ENCODE measurements around the gene SLC22A12.
"Not testable (repeated sequence)": the region's sequence is repeated elsewhere in the genome, so short reads cannot be mapped to it uniquely, and the experiment has no call there.

SLC22A12 gene

GRCh38 chr11:64590763-64591221 is at the start of gene SLC22A12:
Gene SLC22A12, plus strand, starts transcription at chr11:64591220. Its CDS starts 337 bp downstream, at chr11:64591557.
- DNase-seq (ENCODE audit: low read depth, low spot score) = no peak

- peak; percentile 33 for DNase-seq (ENCODE audit: low read depth, low spot score)
These were observed 48.6 kb upstream of the SLC22A12 start for GRCh38 chr11:64542172-64543125.

DNA sequence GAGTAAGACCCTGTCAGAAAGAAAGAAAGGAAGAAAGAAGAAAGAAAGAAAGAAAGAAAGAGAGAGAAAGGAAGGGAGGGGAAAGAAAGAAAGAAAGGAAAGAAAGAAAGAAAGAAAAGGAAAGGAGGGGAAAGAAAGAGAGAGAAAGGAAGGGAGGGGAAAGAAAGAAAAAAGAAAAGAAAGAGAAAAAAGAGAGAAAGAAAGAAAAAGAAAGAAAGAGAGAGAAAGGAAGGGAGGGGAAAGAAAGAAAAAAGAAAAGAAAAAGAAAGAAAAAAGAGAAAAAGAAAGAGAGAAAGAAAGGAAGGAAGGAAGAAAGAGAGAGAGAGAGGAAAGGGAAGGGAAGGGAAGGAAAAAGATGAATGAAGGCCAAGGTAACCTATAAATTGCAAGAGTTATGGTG is 47.2 kb upstream of the SLC22A12 start:
- DNase-seq (ENCODE audit: low read depth, low spot score) = no peak

DNA sequence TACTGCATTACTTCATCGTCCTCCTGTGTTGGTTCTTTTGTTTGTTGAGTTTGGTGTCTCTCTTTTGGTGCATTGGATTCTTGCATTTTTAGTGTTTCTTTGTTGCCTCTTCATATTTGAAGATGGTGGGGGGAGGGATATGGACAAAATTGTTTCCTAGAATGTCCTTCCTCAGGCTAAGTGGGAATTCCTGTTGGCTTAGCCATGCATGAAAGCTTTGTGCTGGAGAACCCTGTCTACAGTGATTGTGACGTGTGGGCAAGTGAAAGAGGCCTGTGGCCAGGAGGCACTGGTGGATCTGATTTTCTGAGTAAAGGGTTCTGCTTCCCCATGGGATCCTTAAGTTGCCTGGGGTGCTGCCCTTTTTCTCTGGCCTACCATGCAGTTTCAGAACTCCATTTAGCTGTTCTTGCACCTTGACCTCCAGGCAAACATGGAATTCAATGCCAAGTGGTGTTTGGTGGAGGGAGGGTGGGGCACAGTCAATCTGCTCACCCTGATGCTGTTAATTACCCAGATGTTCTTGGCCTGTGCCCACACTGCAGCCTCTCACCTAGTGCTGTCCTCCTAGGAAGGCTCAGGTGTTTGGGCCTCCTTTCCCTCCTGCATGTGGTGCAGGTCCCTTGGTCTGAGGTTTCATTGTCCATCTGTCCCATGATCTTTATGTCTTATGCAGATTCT is 46.3 kb upstream of the SLC22A12 start:
- no peak for DNase-seq (ENCODE audit: low read depth, low spot score)

GRCh38 chr11:64545619-64546018 is 45.4 kb upstream of the SLC22A12 start:
- DNase-seq (ENCODE audit: low read depth, low spot score) = no peak

- DNase-seq (ENCODE audit: low read depth, low spot score) = no peak
These were observed 44.8 kb upstream of the SLC22A12 start for GRCh38 chr11:64546176-64546575.

- DNase-seq (ENCODE audit: low read depth, low spot score) = no peak
These were observed 44.4 kb upstream of the SLC22A12 start for GRCh38 chr11:64546600-64546999.

DNA sequence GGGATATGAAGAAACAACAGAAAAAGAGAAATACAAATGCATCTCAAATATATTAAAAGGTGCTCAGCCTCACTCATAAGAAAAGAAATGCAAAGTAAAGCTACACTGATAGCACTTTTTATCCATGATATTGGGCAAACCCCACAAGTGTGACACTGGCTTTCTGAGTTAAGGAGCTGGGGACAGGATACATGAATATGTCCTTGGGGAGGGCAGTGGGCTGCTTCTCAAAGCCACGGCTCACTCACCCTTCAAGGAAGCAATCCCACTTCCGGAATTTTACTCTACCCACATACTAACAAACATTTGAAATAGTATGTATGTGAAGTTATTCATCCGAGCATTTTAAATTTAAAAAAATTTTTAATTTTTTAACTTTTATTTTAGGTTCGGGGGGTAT is 41.1 kb upstream of the SLC22A12 start:
- DNase-seq (ENCODE audit: low read depth, low spot score) = no peak

- peak; percentile 90 for DNase-seq (ENCODE audit: low read depth, low spot score)
These were observed 37.3 kb upstream of the SLC22A12 start for GRCh38 chr11:64553554-64554201.

DNA sequence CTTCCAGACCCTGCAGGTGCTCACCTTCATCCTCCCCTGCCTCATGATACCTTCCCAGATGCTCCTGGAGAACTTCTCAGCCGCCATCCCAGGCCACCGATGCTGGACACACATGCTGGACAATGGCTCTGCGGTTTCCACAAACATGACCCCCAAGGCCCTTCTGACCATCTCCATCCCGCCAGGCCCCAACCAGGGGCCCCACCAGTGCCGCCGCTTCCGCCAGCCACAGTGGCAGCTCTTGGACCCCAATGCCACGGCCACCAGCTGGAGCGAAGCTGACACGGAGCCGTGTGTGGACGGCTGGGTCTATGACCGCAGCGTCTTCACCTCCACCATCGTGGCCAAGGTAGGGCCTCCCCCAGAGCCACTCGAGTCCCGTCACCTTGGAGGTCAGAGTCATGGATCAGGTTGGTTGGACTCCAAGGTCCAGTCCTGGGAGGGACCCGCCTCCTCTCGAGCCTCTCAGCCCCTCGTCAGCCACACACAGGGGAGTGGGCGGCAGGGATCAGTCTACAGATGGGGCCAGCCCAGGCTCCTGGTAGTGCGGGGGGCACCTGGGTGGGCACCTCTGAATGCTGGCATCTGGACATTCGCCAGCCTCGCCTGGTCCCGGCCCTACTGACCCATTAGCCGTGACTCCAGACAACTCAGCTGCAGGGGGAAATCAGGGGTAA is 34.8 kb upstream of the SLC22A12 start:
- DNase-seq (ENCODE audit: low read depth, low spot score) = no peak

DNA sequence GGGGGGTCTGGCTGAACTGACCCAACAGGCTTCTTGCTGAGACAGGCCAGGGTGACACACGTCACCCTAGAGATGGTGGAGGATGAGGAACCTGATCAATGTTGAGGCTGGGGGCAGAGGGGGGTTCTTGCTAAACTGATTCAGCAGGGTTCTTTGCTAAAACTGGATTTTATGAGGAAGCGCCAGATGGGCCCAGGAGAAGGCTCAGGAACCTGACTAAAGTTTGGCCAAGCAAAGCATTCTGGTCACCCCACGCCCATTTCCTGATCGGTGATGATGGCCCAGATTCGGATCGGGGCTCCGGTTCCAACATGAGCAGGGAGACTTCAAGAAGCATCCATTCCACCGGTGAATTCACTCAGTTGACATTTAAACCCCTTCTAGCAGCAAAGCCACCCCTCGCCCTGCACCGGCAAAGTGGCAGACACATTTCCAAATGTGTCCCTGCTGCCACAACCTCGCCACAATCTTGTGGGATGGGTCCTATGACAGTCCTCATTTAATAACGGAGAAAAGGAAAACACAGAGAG is 34.2 kb upstream of the SLC22A12 start:
- DNase-seq (ENCODE audit: low read depth, low spot score) = no peak

GRCh38 chr11:64558065-64558745 is 32.8 kb upstream of the SLC22A12 start:
- peak; percentile 87 for DNase-seq (ENCODE audit: low read depth, low spot score)

- DNase-seq (ENCODE audit: low read depth, low spot score) = no peak
These were observed 32.2 kb upstream of the SLC22A12 start for GRCh38 chr11:64558869-64559268.

GRCh38 chr11:64559351-64560138 is 31.5 kb upstream of the SLC22A12 start:
- peak; percentile 22 for DNase-seq (ENCODE audit: low read depth, low spot score)

DNA sequence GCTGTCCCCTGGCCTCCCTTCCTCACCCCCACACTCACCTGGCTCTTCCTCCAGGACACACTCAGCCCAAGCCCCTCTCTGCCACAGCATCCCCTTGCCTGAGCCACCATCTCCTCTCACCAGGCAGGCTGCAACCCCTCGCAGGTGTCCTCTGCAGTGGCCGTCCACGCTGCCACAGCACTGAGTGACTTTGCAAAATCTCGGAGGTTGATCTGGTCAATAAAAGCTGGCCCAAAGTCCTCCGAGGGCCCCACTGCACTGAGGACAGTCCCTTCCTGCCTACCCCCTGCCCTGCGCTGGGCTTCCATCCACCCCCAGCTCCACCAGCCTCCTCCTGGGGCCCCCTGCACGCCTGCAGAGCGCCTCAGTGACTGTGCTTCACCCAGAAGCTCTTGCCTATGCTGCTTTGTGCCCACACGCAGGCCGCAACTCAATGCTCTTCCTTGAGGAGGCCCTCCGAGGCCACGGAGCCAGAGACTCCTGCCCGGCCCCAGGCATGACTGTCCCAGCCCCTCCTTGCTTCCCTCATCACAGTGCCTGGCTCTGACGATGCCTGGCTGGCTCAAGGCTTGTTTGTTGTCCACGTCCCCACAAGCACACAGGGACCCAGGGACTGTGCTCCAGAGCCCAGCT is 30.8 kb upstream of the SLC22A12 start:
- peak; percentile 53 for DNase-seq (ENCODE audit: low read depth, low spot score)

DNA sequence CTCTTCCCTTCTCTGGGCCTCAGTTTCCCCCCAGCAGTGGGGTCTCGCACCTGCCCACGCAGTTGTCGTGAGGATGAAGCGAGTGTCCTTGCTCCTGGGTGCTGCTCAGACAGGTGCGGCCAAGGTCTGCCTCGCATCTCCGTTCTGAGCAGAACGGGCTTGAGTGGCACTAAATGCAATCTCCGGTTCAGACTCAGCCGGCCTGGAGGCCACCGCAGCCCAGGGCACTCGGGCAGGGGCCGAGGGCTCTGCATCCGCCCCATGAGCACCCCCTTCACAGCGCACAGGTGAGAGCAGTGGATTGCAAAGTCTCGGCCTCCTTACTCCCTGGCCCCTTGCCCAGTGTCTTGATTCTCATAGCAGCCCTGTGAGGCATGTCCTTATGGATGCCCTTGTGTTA is 30.1 kb upstream of the SLC22A12 start:
- no peak for DNase-seq (ENCODE audit: low read depth, low spot score)

DNA sequence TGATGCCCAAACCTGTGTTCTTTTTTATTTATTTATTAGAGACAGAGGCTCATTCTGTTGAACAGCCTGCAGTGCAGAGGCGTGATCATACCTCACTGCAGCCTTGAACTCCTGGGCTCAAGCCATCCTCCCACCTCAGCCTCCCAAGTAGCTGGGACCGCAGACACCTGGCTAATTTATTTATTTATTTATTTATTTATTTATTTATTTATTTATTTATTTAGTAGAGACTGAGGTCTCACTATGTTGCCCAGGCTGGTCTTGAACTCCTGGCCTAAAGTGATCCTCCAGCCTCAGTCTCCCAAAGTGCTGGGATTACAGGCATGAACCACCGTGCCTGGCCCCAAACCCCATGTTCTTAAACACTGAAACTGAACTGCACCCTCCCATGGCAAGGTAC is 29.6 kb upstream of the SLC22A12 start:
- DNase-seq (ENCODE audit: low read depth, low spot score) = not testable (repeated sequence)

DNA sequence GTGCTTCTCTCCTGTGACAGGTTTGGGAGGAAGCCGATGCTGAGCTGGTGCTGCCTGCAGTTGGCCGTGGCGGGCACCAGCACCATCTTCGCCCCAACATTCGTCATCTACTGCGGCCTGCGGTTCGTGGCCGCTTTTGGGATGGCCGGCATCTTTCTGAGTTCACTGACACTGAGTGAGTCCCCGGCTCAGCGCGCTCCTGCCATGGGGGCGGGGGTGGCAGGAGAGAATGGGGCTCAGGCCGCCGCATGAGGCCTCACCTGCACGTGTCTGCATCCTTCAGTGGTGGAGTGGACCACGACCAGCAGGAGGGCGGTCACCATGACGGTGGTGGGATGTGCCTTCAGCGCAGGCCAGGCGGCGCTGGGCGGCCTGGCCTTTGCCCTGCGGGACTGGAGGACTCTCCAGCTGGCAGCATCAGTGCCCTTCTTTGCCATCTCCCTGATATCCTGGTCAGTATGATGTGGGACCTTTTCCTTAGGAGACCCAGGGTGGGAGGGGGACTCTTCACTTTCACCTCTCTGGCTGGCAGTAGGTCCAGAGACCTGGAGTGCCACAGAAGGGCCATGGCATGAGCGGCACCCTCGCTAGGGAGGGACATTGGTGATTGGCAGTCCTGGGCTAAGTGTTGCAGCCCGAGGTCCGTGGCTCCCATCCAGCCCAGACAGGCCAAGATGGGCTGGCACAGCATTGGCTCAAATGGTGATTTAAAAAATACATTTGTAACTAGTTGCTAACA is 28.9 kb upstream of the SLC22A12 start:
- DNase-seq (ENCODE audit: low read depth, low spot score) = no peak

Measured in ELF-1 (cell line).